GM23338 (cell line): Measurements from ENCODE around the gene MRPL20. TPM values are rescaled to one million over a fixed set of nuclear protein-coding genes. Genes with fewer than 3 reads are reported as not detected.

Experiments
- ATAC-seq: fragments of 200-7000 bp; cut with Tn5 transposase; 3 replicates; pipeline ENCODE4 v1.9.1; 2020
- DNase-seq: peaks from one replicate; pipeline ENCODE4 v3.0.0-alpha.2; 2015; ENCODE audit warnings: low spot score
- H2AFZ ChIP-seq: fragments of 200-600 bp; sonication (generic); 2 replicates; pipeline ENCODE4 v1.8.0; 2016; ENCODE audit warnings: antibody characterized with exemption, mild to moderate bottlenecking, moderate library complexity
- H3F3A ChIP-seq: fragments of 200-600 bp; sonication (generic); replicated peaks from 2 replicates; pipeline ENCODE4 v1.8.0; 2017; ENCODE audit warnings: antibody characterized with exemption, mixed run types, low read depth
- H3K27ac ChIP-seq: fragments of 200-600 bp; sonication (generic); 2 replicates; pipeline ENCODE4 v1.6.1; 2016; ENCODE audit warnings: low read depth
- H3K27me3 ChIP-seq: fragments of 200-600 bp; sonication (generic); 2 replicates; pipeline ENCODE4 v1.8.0; 2016; ENCODE audit warnings: mild to moderate bottlenecking, mixed run types, moderate library complexity; ENCODE audit not compliant: insufficient read depth
- H3K36me3 ChIP-seq: fragments of 200-600 bp; sonication (generic); 2 replicates; pipeline ENCODE4 v1.8.0; 2016; ENCODE audit warnings: mild to moderate bottlenecking; ENCODE audit not compliant: insufficient read depth
- H3K4me1 ChIP-seq: fragments of 200-600 bp; sonication (generic); 2 replicates; pipeline ENCODE4 v1.8.0; 2016; ENCODE audit warnings: mild to moderate bottlenecking, moderate library complexity; ENCODE audit not compliant: insufficient read depth
- H3K4me2 ChIP-seq: fragments of 200-600 bp; sonication (generic); 2 replicates; pipeline ENCODE4 v1.7.1; 2017; ENCODE audit warnings: mixed run types
- H3K4me3 ChIP-seq: fragments of 200-600 bp; sonication (generic); 2 replicates; pipeline ENCODE4 v1.6.1; 2016; ENCODE audit warnings: mixed run types
- H3K79me2 ChIP-seq: fragments of 200-600 bp; sonication (generic); replicated peaks from 2 replicates; pipeline ENCODE4 v1.8.0; 2017; ENCODE audit warnings: mild to moderate bottlenecking; ENCODE audit not compliant: insufficient read depth
- H3K9me2 ChIP-seq: fragments of 200-600 bp; sonication (generic); 2 replicates; pipeline ENCODE4 v1.8.0; 2017; ENCODE audit not compliant: insufficient read depth
- H4K20me1 ChIP-seq: fragments of 200-600 bp; sonication (generic); replicated peaks from 2 replicates; pipeline ENCODE4 v1.8.0; 2017; ENCODE audit warnings: mild to moderate bottlenecking; ENCODE audit not compliant: insufficient read depth
- H3K27ac Mint-ChIP-seq: 2 replicates; pipeline ENCODE4 v1.8.0; 2020; ENCODE audit warnings: inconsistent platforms, mild to moderate bottlenecking, moderate library complexity, mixed read lengths
- H3K27me3 Mint-ChIP-seq: 3 replicates; pipeline ENCODE4 v1.8.0; 2022; ENCODE audit warnings: low read depth, mild to moderate bottlenecking, moderate library complexity, mixed read lengths, inconsistent platforms; ENCODE audit not compliant: insufficient read depth, poor library complexity
- H3K36me3 Mint-ChIP-seq: 3 replicates; pipeline ENCODE4 v1.8.0; 2021; ENCODE audit warnings: low read depth, mild to moderate bottlenecking, inconsistent platforms, moderate library complexity, mixed read lengths
- H3K4me1 Mint-ChIP-seq: 3 replicates; pipeline ENCODE4 v1.8.0; 2020; ENCODE audit warnings: mild to moderate bottlenecking, inconsistent platforms, mixed read lengths
- H3K4me3 Mint-ChIP-seq: 3 replicates; pipeline ENCODE4 v1.8.0; 2021; ENCODE audit warnings: moderate library complexity, mild to moderate bottlenecking, inconsistent platforms, mixed read lengths
- H3K9me3 Mint-ChIP-seq: 3 replicates; pipeline ENCODE4 v1.8.0; 2020; ENCODE audit warnings: moderate library complexity, mild to moderate bottlenecking, inconsistent platforms, mixed read lengths
- CREB1 ChIP-seq: fragments of 250-450 bp; sonication (Bioruptor Pico); IDR thresholded peaks from 2 replicates; pipeline ENCODE4 v1.5.0; 2020; ENCODE audit warnings: low read depth, mild to moderate bottlenecking, moderate library complexity
- CTCF ChIP-seq, 2 experiments: fragments of 200-600 bp in 1 of 2; sonication (generic) in 1 of 2; conservative IDR thresholded peaks; 2 replicates each; pipeline versions ENCODE4 v1.5.1 to v1.6.1; 2016 to 2017; ENCODE audit warnings: antibody characterized with exemption in 2 of 2, low read depth in 2 of 2, mild to moderate bottlenecking in 2 of 2, moderate library complexity in 1 of 2
- ETS1 ChIP-seq: IDR thresholded peaks from 2 replicates; pipeline ENCODE4 v1.6.1; 2016; ENCODE audit warnings: antibody characterized with exemption
- EZH2 ChIP-seq: fragments of 200-600 bp; sonication (generic); IDR thresholded peaks from one replicate; pipeline ENCODE4 v1.8.0; 2017; ENCODE audit warnings: antibody characterized with exemption, mild to moderate bottlenecking, low read depth; ENCODE audit not compliant: unreplicated experiment
- EZH2phosphoT487 ChIP-seq: fragments of 200-600 bp; sonication (generic); IDR thresholded peaks from one replicate; pipeline ENCODE4 v1.8.1; 2018; ENCODE audit warnings: antibody characterized with exemption; ENCODE audit not compliant: unreplicated experiment
- JUNB ChIP-seq: IDR thresholded peaks from one replicate; pipeline ENCODE4 v1.6.1; 2016; ENCODE audit warnings: antibody characterized with exemption; ENCODE audit not compliant: unreplicated experiment
- NANOG ChIP-seq: IDR thresholded peaks from 2 replicates; pipeline ENCODE4 v1.6.1; 2016; ENCODE audit warnings: antibody characterized with exemption, borderline replicate concordance
- POLR2AphosphoS5 ChIP-seq: IDR thresholded peaks from 2 replicates; pipeline ENCODE4 v1.6.1; 2016; ENCODE audit warnings: antibody characterized with exemption, low read depth
- REST ChIP-seq: IDR thresholded peaks from one replicate; pipeline ENCODE4 v1.6.1; 2018; ENCODE audit warnings: antibody characterized with exemption; ENCODE audit not compliant: unreplicated experiment
- STAT1 ChIP-seq: IDR thresholded peaks from one replicate; pipeline ENCODE4 v1.6.1; 2016; ENCODE audit warnings: antibody characterized with exemption; ENCODE audit not compliant: unreplicated experiment
- ZNF114 ChIP-seq: fragments of 250-450 bp; sonication (Bioruptor Pico); IDR thresholded peaks from 2 replicates; pipeline ENCODE4 v1.5.0; 2020; ENCODE audit warnings: mild to moderate bottlenecking, moderate library complexity
- polyA plus RNA-seq: library from polyadenylated mRNA; unstranded; fragments of >200 nt; fragmentation: Nextera tagmentation; extraction: Ambion mirVana; gene quantifications from 2 replicates; pipeline ENCODE4 v1.2.1, GENCODE V29; 2016
- total RNA-seq: library from RNA; depleted of rRNA; stranded (reverse); fragments of >200 nt; shearing (Covaris generic); gene quantifications from 2 replicates; pipeline ENCODE4 v1.2.3, GENCODE V29; 2014

MRPL20 gene
- total and polyA plus RNA-seq, 2 experiments from 2014 or later: 173 to 319 TPM

GRCh38 chr1:1361233-1361981, 45.7 kb downstream of the MRPL20 start (continued):
- no peak for TF ChIP-seq CTCF (conservative IDR thresholded peaks at IDR 0.05; ENCODE audit: low read depth in 2 of 2)
- TF ChIP-seq REST: no peak
- TF ChIP-seq POLR2AphosphoS5: no peak
- no peak for TF ChIP-seq EZH2phosphoT487
- no peak for TF ChIP-seq CREB1 (CRISPR knock-in tag)

GRCh38 chr1:1360506-1361169, 46.5 kb downstream of the MRPL20 start:
- H3K36me3 Mint-ChIP-seq: no peaks in the 10 kb centered on the region
- Histone ChIP-seq H3K4me3 (no peak overlapping the region), H3K9me2 (no peaks in the 10 kb centered on the region), H3K27me3 (no peaks in the 10 kb centered on the region), H3K36me3 (no peaks in the 10 kb centered on the region), H3F3A (peaks cover 19% of the 10 kb centered on the region; the same call in 1 of the 2 replicates), H3K4me2 (no peak overlapping the region), H3K79me2 (no peaks in the 10 kb centered on the region), H4K20me1 (no peaks in the 10 kb centered on the region), H3K27ac (no peak overlapping the region), H3K4me1 (peaks cover 22% of the 10 kb centered on the region), H2AFZ (no peak overlapping the region)
- no peak overlapping the region; the same call in 2 of the 3 replicates for H3K4me3 Mint-ChIP-seq
- DNase-seq (no peak), ATAC-seq (no peak)
- no peaks in the 10 kb centered on the region; the same call in 2 of the 3 replicates for H3K9me3 Mint-ChIP-seq
- peak overlapping the region; percentile 2; the same call in 1 of the 2 replicates for H3K27ac Mint-ChIP-seq
- H3K27me3 Mint-ChIP-seq: peaks cover 18% of the 10 kb centered on the region
- peaks cover 31% of the 10 kb centered on the region for H3K4me1 Mint-ChIP-seq
- no peak for TF ChIP-seq NANOG
- TF ChIP-seq STAT1: no peak
- no peak for TF ChIP-seq JUNB
- TF ChIP-seq EZH2: no peak
- TF ChIP-seq CREB1 (CRISPR knock-in tag): no peak
- no peak for TF ChIP-seq REST
- no peak for TF ChIP-seq ETS1
- TF ChIP-seq CTCF (conservative IDR thresholded peaks at IDR 0.05; ENCODE audit: low read depth in 2 of 2): no peak
- TF ChIP-seq POLR2AphosphoS5: no peak
- no peak for TF ChIP-seq EZH2phosphoT487
- TF ChIP-seq ZNF114 (CRISPR knock-in tag): no peak
